ENCODE data around the gene ULK4.
"Not testable (repeated sequence)": the region's sequence is repeated elsewhere in the genome, so short reads cannot be mapped to it uniquely, and the experiment has no call there.

Gene ULK4

DNA sequence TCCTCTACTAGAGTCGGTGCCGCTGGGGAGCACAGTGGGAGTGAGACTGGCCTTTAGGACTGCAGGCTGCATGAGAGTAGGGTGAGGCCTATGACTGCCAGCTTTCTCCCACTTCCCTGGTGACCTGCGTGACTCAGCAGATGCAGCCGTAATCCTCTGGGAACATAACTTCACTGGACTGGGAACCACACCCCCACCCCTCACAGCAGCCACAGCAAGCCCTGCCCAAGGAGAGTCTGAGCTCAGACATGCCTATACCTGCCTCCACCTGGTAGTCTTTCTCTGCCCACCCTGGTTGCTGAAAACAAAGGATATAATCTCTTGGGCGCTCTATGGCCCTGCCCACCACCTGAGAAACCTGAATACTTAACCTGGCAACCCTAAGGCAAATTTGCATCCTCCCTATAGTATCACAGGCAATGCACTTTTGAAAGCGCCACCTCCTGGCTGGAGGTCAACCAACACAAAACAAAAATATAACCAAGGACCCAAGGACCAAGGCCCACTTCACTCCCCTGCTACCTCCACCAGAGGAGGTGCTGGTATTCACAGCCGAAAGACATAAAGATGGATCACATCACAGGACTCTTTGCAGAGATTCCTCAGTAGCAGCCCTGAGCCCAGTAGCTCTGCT lies 453.7 kb downstream of the ULK4 start:
- DNase-seq (ENCODE audit: extremely low read depth in 1 of 2, low read depth in 1 of 2): no peak

DNA sequence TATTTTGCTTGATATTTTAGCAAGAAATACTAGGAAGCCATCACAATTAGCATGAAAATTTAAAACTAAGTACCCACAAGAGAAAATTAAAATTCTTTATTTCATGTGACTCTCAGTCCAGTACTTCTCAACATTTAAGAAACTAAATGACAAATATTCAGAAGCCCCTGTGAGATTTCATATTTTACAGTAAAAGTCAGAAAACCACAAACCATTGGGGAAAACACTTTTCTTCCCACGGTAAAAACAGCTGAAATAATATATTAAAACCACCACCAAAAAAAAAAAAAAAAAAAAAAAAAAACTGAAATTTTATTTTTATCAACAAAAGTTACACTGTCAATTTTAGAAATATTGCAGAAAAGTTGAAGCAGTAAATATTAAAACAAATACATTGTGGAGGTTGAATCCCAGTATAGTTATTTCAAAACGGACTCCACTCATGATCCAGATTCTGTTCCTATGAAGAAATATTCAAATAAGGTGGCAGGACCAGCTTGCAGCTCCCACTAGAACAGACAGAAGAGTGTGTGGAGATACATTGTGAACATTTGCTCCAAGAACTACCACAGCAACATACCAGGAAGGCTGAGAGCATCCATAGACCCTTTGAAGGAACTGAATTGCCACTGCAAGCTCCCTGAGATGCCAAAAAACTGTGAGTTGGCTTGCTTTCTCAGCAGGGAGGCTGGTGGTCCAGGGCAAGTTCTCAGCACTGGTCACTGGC lies 454.4 kb downstream of the ULK4 start:
- DNase-seq (ENCODE audit: extremely low read depth in 1 of 2, low read depth in 1 of 2): no peak

DNA sequence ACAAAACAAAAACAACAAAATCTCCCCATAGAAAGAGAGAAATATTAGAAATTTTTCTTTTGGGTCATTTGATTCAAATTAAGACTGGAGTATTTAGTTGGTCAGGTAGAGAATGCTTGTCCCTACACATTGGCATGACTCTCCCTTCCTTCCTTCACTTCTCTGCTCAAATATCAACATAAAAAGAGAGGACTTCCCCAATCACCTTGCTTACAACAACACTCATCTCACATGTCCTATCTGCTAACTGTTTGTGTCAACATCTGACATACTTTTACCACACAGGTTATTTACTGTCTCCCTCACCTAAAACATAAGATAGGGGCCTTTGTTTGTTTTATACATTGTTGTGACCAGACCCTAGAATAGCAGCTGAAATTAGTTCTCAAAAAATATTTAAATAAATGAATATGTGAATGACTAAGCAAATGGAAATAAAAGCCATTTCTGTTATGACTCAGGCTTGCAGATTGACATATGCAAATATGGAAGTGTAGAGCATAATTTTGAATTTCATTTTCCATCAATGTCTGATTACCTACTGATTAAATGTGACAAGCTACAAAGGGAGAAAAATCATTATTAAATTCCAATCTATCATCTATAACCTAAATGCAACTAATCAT lies 457.8 kb downstream of the ULK4 start:
- no peak for DNase-seq (ENCODE audit: extremely low read depth in 1 of 2, low read depth in 1 of 2)

DNA sequence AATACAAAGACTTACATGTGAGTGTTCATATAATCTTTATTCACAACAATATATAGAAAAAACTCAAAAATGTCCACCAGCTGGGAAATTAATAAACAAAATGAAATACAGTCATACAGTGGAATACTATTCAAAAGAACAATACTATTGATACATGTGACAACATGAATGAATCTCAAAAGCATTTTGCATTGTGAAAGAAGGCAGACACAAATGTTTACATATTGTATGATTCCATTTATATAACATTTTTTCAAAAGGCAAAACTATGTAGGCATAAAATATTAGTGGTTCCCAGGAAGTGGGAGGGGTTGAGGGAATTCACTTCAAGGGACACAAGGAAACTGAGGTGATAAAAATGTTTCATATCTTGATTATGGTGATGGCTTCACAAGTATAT lies 459.4 kb downstream of the ULK4 start:
- DNase-seq (ENCODE audit: extremely low read depth in 1 of 2, low read depth in 1 of 2): no peak

DNA sequence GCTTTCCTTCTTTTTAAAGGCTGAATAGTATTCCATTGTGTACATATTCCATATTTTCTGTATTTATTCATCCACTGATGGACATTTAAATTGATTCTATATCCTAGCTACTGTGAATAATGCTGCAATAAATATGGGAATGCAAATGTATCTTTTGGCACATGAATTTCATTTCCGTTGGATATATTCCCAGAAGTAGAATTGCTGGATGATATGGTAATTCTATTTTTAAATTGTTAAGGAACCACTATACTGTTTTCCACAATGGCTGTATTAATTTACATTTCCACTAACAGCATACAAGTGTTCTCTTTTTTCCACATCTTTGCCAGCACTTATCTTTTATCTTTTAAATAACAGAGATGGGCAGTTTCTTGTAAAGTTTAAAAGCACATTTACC lies 459.9 kb downstream of the ULK4 start:
- no peak for DNase-seq (ENCODE audit: extremely low read depth in 1 of 2, low read depth in 1 of 2)

DNA sequence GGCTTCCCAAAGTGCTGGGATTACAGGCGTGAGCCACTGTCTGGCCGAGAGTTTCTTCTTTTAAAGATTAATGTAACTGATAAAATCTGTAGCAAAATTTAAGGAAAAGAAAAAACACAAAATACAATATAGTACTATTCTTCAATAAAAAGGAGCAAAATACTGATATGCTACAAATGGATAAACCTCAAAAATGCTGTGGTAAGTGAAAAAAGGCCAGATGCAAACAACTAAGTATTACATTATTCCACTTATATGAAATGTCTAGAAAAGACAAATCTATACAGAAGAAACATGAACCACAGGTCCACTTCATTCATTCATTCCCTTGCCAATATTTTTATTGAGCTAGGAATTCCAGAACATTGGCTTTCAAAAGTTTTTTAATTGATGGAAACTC lies 463.1 kb downstream of the ULK4 start:
- no peak for DNase-seq (ENCODE audit: extremely low read depth in 1 of 2, low read depth in 1 of 2)

DNA sequence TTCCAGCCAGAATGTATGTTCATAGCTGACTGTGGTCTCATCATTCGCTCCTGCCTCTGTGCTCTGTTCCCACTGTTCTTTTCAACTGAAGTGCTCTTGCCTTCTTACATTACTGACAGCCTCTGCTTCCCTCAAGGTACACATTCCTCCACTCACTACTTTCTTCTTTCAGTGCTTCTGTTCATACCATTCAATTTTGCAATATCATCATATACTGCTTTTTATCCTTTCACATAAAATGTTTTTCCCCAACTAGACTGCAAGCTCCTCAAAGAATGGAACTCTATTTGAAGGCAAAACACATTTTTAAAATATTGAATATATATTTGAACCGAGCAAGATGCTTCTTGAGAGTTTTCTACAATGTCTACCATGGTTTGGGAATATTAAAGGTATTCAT lies 471.5 kb downstream of the ULK4 start:
- no peak for DNase-seq (ENCODE audit: extremely low read depth in 1 of 2, low read depth in 1 of 2)

DNA sequence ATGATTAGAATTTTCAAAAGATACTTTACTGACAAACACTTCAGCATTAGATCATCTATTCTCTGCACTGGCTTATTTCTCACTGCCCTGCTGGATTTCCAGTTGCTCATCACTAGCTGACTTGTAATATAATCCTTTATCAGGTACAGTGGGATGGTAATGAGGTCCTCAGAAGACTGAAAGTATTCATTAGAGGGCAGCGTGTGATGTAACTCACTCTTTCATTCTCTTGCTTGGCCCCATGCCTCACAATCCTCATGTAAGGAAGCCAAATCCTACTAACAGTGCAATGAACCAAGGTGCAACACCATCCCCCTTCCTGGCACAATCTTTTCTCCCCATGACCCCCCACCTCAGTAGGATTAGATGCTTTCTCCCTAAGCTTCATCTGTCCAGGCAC lies 472.7 kb downstream of the ULK4 start:
- DNase-seq (ENCODE audit: extremely low read depth in 1 of 2, low read depth in 1 of 2): no peak

DNA sequence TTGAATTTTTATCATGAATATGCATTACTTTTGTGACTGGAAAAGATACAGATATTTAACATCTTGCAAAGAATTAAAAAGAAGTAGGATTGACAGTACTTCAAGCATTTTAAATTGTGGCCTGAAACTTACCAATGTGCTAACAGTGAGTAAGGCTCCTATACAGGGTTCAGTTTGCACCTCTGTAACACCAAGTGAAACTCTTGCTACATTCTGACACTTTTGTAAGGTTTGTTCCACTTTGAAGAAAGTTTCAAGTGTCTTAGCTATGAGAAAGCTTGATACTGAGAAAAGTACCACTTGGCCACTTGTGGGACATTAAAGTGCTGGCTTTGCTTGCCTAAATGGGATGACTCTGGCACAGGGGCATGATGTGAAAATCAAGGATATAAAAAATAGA lies 473.4 kb downstream of the ULK4 start:
- DNase-seq (ENCODE audit: extremely low read depth in 1 of 2, low read depth in 1 of 2): no peak

DNA sequence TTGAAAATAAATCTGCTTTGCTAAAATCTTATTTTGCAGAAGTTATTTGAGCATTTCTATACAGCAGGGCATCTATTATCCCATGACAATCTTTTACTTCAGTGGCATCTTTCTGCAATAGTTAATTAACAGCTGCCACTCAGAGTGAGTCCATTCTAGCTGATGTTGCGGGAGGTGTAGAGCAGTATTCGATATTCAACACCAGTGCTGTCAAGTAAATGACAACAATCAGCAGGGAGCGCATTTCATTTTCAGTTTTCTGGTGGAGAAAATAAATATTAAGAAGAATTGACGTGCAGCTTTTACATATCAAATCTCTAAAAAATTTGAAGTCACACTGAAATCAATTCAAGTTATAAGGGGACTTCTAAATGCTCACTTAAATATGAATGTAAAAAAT lies 476.4 kb downstream of the ULK4 start:
- no peak for DNase-seq (ENCODE audit: extremely low read depth in 1 of 2, low read depth in 1 of 2)

DNA sequence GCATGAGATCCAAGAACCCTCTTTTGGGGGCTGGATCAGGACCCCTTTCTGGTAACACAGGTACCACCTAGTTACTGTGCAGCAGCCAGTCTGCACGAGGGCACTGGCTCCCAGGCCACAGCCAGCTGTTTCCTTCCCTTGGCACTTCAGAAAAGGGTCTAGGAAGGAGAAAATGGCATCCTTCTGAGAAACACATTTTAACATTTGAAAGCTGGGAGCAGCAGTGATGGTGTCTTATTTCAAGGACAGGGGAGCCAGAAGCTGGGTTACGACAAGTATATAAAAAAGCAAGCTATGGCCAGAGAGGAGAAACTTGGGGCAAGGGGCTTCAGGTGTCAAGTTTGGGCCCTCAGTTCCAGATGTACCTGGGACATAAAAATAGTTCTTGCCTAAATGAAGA lies 479.8 kb downstream of the ULK4 start:
- no peak for DNase-seq (ENCODE audit: extremely low read depth in 1 of 2, low read depth in 1 of 2)

DNA sequence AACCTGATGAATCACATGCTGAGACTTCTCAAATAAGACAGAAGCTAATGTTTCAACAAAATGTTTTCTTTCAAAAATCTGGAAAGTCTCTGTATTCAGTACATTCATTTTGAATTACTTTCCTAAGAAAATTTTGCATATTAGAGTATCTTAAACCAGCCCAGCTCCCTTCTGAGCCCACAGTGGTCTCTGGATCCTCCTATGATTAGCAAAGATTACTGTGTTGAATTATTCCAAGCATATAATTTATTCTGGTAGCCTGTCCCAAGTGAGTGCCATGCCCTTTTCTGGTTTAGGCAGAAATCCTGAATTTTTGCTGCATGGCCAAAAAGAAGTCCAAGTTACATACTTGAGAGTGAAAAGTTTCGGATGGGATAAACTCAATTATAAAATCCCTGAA lies 483.6 kb downstream of the ULK4 start:
- no peak for DNase-seq (ENCODE audit: extremely low read depth in 1 of 2, low read depth in 1 of 2)

DNA sequence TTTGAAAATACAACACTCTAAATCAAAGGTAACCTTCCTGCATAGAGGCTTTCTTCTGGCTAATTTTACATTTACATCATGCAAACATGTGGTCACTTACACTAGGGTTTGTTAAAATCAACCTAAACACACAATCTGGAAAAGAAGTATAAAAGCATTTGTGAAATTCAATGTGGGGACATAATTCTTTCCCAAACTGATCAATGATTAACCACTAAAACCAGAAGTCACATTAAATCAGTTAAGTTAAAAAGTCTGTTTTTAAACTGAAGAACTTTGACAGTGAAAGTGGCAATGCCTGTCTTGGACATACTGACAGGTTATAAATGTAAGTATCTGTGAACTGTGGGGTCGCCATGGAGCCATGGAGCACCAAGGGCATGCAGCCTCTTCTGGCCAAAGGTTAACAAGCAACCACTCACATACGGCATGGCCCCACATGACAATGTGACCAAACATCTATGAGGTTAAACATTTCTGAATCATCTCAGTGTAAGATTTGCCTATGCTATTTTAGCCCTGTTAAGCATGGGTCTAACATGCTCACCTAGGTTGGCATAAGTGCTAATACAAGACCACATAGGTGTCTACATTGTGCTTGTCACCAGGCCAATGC lies 484.4 kb downstream of the ULK4 start:
- no peak for DNase-seq (ENCODE audit: extremely low read depth in 1 of 2, low read depth in 1 of 2)

DNA sequence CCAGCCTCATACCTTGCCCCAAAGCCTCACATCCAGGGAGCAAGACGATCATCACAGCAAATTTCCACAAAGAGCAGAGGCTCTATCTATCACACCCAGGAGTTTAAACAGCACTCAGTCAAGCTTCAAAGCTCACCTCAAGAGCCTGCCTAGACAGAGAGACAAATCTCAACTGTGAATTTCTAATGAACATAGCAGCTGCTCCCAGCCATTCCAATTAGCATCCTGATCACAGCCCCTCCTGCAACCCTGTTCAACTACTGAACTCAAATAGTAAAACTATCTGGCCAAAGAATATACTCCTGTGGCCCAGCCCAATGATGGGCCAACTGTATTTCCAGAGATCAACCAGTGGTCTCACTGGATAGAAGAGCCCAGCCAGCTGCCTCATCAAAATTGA lies 492.8 kb downstream of the ULK4 start:
- no peak for DNase-seq (ENCODE audit: extremely low read depth in 1 of 2, low read depth in 1 of 2)

DNA sequence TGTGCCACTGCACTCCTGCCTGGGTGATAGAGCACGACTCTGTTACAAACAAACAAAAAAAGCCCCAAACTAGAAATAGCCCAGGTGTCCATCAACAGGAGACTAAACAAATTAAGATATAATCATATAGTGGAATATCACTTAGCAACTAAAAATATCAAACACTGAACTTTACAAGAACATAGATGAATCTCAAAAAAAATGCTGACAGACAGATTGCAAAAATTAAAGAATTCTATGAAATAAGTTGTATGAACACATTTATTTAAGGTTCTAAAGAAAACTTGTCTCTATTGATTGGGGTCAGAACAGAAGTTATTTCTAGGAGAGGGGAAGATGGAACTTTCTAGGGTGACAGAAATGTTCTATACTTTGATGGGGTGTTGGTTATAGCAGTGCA lies 494.4 kb downstream of the ULK4 start:
- DNase-seq (ENCODE audit: extremely low read depth in 1 of 2, low read depth in 1 of 2): no peak

DNA sequence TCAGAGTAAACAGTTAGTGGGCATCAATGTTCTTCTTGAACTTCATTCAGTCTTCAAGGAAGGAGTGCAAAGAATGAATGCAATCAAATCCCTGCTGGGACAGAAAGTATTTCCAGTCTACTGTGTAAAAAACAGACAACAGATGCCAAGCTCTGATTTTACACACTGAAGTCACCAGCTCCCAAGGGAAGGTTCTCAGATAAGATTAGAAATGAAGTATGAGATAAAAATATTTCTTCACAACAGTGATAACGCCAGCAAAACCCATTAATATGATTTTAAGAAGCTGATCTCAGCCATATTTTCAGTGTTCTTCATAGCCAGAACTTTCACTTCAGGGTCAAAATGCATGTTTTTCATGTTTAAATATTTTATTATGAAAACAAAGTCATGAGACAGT lies 497.0 kb downstream of the ULK4 start:
- no peak for DNase-seq (ENCODE audit: extremely low read depth in 1 of 2, low read depth in 1 of 2)

DNA sequence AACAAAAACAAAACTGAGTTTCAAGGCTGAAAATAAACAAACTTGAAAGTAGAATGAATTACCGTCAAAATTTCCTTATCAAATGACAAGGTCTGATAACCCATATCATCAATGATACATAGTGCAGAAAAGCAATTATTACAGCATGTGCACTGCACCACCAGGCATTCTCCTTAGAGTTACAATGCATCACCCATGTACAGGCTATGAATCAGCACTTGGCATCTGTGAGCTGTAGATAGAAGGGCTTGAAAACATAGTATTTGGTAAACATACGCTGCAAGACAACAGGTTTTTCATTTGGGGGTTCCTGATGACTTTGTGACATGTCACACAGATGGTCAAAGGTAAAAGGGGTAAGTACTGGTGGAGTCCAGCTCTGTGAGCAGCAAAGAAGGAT lies 497.5 kb downstream of the ULK4 start:
- DNase-seq (ENCODE audit: extremely low read depth in 1 of 2, low read depth in 1 of 2): no peak

DNA sequence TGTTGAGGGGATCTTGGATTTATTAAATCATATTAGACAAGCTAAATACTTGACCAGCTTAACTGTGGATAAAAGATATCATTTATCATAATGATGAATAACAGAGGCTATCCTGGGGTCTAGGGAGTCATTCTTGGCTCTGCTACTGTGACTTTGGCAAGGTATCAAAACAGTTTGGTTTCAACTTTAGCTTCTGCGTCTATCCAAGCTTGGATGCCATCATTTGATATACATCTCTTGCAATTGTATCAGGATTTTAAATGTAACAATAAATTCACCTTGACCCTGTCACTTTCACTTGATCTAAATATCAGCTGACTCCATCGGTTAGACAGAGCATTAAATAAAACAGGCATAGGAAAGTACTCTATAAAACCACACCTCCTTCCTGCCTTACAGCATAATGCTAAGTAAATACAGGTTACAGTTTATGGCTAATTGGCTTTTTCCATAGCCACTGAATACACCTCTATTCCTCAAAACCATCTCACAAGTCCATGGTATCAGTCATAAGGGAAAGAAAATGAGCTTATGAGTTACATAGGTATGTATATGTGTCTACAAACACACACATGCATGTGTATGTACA lies 499.7 kb downstream of the ULK4 start:
- no peak for DNase-seq (ENCODE audit: extremely low read depth in 1 of 2, low read depth in 1 of 2)

DNA sequence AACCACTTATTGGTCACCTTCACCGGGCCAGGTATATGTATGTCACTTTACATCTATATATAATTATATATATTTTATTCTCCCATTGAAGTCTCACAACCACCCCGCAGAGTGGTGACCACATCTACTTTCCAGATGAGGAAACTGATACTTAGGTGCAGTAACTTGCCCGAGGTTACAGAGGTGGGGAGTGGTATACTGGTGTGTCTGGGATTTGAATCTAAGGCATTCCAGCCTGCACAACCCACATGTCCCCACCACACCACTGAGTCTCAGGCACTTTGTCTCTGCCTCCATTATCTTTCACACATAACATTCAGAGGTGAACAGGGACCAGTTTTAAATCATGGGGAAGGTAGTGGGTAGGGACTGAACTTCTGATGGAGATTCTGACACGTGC lies 501.2 kb downstream of the ULK4 start:
- no peak for DNase-seq (ENCODE audit: extremely low read depth in 1 of 2, low read depth in 1 of 2)

DNA sequence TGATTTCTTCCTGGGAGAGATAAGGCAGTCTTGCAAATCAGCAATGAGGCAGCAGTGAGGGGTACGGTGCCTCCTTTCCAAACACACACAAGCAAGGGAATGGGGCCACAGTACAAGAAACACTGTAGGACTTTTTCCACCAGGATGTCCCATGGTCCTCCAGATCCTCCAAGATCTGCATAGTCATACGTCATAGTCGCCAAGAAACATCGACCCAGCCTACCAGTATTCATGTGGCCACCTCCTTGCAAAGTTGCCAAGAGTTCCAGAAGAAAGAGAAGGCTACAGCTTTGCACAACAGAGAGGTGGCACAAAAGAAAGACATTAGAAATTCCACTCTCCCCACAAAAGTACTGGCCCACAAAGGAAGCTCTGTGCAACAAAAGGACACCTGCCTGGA lies 504.7 kb downstream of the ULK4 start:
- no peak for DNase-seq (ENCODE audit: extremely low read depth in 1 of 2, low read depth in 1 of 2)

DNA sequence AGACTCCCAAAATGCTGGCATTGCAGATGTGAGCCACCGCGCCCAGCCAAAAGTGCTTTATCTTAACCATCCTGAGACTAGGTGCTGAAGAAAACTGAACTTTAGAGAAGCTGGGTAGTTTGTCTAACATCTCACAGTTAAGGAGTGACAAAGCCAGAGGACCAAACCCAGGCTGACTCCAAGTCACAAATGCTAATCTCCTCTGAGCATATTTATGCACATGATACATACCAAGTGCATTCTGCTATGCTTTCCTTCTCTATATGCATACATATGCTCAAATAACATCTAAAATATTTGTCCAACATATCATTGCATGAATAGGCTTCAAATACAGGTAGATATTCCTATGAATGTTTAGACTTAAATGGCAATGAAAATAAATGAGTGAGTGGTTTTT lies 505.7 kb downstream of the ULK4 start:
- no peak for DNase-seq (ENCODE audit: extremely low read depth in 1 of 2, low read depth in 1 of 2)

DNA sequence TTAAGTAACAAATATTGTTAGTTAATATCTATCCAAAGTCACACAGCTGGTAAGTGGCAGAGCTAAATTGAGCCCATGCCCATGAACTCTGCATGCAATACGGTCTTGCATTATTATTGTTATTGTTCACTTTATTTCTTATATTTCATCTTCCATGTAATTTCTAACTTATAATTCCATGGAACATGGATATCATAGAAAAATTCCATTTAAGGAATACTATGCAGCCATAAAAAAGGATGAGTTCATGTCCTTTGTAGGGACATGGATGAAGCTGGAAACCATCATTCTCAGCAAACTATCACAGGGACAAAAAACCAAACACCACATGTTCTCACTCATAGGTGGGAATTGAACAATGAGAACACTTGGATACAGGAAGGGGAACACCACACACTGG lies 508.3 kb downstream of the ULK4 start:
- not testable (repeated sequence) for DNase-seq (ENCODE audit: extremely low read depth in 1 of 2, low read depth in 1 of 2)
